Mesothelial cell of epicardium (in vitro differentiated cells): ENCODE results near the gene FAT1. TPM values are rescaled to one million over a fixed set of nuclear protein-coding genes. Genes with fewer than 3 reads are reported as not detected.

Source experiments
- DNase-seq, 2 experiments: peaks; one replicate each; pipeline ENCODE4 v3.0.0; 2021; ENCODE audit warnings: low spot score in 2 of 2; ENCODE audit not compliant: unreplicated experiment in 2 of 2
- H3K27ac Mint-ChIP-seq: 2 replicates; pipeline ENCODE4 v1.8.0; 2021; ENCODE audit warnings: mixed read lengths
- H3K27me3 Mint-ChIP-seq: 2 replicates; pipeline ENCODE4 v1.8.0; 2021; ENCODE audit warnings: low read depth, mixed read lengths
- H3K36me3 Mint-ChIP-seq: 2 replicates; pipeline ENCODE4 v1.8.0; 2021; ENCODE audit warnings: mixed read lengths
- H3K4me1 Mint-ChIP-seq: 2 replicates; pipeline ENCODE4 v1.8.0; 2021; ENCODE audit warnings: mixed read lengths
- H3K4me3 Mint-ChIP-seq: 2 replicates; pipeline ENCODE4 v1.8.0; 2021; ENCODE audit warnings: mild to moderate bottlenecking, moderate library complexity, mixed read lengths
- H3K9me3 Mint-ChIP-seq: 2 replicates; pipeline ENCODE4 v1.8.0; 2021; ENCODE audit warnings: mixed read lengths
- total RNA-seq: library from RNA; stranded (reverse); gene quantifications from 3 replicates; pipeline ENCODE4 v1.2.1, GENCODE V29; 2021
- TF ChIP-seq, protein P1 (sequence below): fragments of 200-600 bp; sonication (generic); IDR thresholded peaks from one replicate; pipeline ENCODE4 v1.5.0; 2021; ENCODE audit warnings: antibody characterized with exemption; ENCODE audit not compliant: unreplicated experiment

FAT1 gene
- total RNA-seq, 1 donor from 2014 or later, result 224 TPM

DNA sequence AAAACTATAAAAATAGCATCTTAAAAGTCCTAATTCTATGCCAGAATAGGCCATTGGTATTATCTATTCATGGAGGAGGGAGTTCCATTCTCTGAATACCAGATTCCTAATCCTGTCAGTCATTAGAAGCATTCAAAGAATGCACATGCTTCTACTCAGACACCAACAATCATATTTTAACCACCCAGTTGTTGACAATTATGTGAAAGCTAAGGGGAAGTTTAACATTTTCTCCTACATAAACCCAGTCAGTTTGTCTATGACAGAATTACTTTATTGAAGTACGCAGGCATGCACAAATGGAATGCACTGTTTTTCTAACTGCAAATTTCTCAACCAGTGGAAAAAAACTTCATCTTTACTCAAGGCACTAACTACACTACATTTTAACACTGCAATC is 98.7 kb downstream of the FAT1 start:
- DNase-seq, result no peak
- Mint-ChIP-seq H3K4me3 (no peak overlapping the region), H3K27ac (peak overlapping the region; percentile 80), H3K36me3 (peaks cover 59% of the 10 kb centered on the region), H3K4me1 (peaks cover 35% of the 10 kb centered on the region), H3K27me3 (no peaks in the 10 kb centered on the region), H3K9me3 (no peaks in the 10 kb centered on the region)
- TF ChIP-seq, protein P1, sequence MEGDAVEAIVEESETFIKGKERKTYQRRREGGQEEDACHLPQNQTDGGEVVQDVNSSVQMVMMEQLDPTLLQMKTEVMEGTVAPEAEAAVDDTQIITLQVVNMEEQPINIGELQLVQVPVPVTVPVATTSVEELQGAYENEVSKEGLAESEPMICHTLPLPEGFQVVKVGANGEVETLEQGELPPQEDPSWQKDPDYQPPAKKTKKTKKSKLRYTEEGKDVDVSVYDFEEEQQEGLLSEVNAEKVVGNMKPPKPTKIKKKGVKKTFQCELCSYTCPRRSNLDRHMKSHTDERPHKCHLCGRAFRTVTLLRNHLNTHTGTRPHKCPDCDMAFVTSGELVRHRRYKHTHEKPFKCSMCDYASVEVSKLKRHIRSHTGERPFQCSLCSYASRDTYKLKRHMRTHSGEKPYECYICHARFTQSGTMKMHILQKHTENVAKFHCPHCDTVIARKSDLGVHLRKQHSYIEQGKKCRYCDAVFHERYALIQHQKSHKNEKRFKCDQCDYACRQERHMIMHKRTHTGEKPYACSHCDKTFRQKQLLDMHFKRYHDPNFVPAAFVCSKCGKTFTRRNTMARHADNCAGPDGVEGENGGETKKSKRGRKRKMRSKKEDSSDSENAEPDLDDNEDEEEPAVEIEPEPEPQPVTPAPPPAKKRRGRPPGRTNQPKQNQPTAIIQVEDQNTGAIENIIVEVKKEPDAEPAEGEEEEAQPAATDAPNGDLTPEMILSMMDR, result no peak

DNA sequence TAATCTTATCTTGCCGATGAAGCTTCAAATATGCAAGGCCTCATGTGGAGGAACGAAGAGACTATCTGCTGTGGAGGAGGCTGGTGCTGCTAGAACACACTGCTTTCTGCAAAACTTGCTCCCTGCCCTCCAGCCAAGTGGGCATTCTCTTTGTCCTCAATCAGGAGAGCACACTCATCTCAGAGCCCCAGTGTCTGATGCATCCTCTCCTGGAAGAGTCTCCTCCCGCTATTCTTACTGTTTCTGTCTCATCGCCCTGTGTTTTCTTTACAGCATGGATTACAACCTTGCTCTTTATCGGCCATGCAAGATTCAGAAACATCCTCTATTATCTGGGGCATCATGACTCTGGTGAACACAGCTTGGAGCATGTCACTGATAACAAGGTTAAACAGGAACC is 100.1 kb downstream of the FAT1 start:
- TF ChIP-seq, protein P1, result no peak
- H3K9me3 Mint-ChIP-seq, result no peaks in the 10 kb centered on the region
- H3K27me3 Mint-ChIP-seq, result no peaks in the 10 kb centered on the region
- no peak overlapping the region for H3K4me3 Mint-ChIP-seq
- peaks cover 62% of the 10 kb centered on the region for H3K36me3 Mint-ChIP-seq
- no peak for DNase-seq
- H3K4me1 Mint-ChIP-seq, result peaks cover 35% of the 10 kb centered on the region
- peak overlapping the region; percentile 65 for H3K27ac Mint-ChIP-seq

DNA sequence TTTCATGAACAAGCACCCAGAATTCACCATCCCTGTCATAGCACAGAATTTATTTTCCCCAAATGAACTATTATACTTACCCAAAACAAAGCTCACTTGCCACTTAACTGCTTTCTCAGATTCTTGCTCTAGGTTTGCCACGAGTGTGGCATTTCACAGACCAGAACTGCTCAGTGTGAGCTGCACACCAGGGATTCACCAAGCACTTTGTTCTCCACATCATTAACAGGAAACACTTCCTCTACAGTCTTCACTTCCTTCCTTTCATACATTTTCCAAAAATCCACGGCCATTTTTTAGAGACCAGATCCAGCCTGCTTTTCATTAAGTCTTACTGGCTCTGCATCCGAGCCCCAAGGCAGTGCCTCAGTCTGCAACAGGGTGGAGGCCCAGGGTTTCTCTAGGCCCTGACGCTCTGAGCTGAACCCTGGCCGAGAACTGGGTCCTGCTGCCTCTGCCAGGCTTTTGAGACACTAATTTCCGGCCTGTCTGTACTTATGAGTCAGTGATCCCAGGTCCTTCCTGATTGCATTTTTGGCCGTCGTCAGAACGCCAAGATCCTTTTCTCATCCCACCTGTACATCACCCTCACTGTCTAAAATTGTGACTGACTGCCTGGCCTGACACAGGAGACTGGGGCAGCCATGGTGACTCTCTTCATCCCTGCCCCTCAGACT is 100.7 kb downstream of the FAT1 start:
- Mint-ChIP-seq H3K27me3 (no peaks in the 10 kb centered on the region), H3K9me3 (peaks cover 4% of the 10 kb centered on the region), H3K27ac (peak overlapping the region; percentile 57), H3K36me3 (peaks cover 62% of the 10 kb centered on the region), H3K4me3 (no peak overlapping the region), H3K4me1 (peaks cover 35% of the 10 kb centered on the region)
- TF ChIP-seq, protein P1, result no peak
- no peak for DNase-seq

DNA sequence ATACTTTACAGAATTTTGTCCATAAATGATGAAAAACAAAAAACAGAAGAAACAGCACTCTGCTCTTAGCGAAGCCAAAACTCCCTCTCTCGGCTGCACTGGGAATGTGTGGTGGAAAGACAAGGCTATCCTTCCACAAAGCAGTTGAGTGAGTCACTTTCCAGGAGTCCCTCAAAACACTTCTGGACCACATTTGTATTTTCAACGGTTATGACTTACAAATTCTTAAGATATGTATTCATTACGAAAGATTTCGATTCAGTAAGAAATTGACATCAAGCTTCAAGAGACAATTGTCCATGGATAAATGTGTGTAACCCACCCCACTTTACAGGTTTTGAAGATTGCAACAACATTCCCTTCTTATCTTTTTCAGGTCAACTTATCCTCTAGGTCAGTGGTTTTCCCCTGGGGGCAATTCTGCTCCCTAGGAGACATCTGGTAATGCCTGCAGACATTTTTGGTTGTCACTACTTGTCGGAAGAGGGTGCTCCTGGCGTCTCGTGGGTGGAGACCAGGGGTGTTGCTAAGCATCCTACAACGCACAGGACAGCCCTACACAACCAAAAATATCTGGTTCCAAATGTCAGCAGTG is 101.6 kb downstream of the FAT1 start:
- Mint-ChIP-seq H3K4me1 (peaks cover 35% of the 10 kb centered on the region), H3K4me3 (no peak overlapping the region), H3K27ac (peak overlapping the region; percentile 49), H3K27me3 (no peaks in the 10 kb centered on the region), H3K36me3 (peaks cover 58% of the 10 kb centered on the region), H3K9me3 (peaks cover 4% of the 10 kb centered on the region)
- TF ChIP-seq, protein P1, result no peak
- DNase-seq, result no peak

DNA sequence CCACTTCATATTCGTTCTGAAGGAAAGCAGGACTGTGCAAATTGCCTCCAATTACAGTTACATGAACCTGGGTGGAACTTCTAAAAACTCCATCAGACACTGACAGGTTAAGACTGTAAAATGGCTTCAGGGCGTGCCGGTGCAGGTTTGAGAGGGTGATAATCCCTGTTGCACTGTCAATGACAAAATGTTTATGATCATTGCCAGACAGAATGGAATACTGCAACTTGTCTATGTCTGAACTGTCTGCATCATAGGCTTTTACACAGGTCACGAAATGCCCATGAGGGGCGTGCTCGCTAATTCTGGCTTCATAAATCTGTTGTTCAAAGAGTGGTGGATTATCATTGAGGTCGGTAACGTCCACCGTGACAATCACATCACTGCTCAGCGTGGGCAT is 104.6 kb downstream of the FAT1 start:
- no peak overlapping the region for H3K4me3 Mint-ChIP-seq
- H3K9me3 Mint-ChIP-seq, result peaks cover 4% of the 10 kb centered on the region
- H3K27ac Mint-ChIP-seq, result no peak overlapping the region
- no peak for DNase-seq
- TF ChIP-seq, protein P1, result no peak
- H3K36me3 Mint-ChIP-seq, result peaks cover 70% of the 10 kb centered on the region
- peaks cover 22% of the 10 kb centered on the region for H3K4me1 Mint-ChIP-seq
- H3K27me3 Mint-ChIP-seq, result no peaks in the 10 kb centered on the region
